GM12878 (cell line): Measurements from ENCODE around the gene EIF4H. TPM values are rescaled to one million over a fixed set of nuclear protein-coding genes. Genes with fewer than 3 reads are reported as not detected.

Experiments
- ATAC-seq: fragments of 200-7000 bp; cut with Tn5 transposase; 3 replicates; pipeline ENCODE4 v1.9.1; 2020; ENCODE audit warnings: mild to moderate bottlenecking, moderate library complexity
- BruUV-seq: library from RNA; stranded (reverse); fragments of 400-500 nt; replicated peaks from 2 replicates; lab custom pipeline; 2021; lab: Mats Ljungman, UMichigan
- CTCF ChIA-PET: fragments of 300-600 bp; sonication (Branson Sonifier 250); formaldehyde crosslinking; extraction: SDS; loops from one replicate; lab custom pipeline; 2021; ENCODE audit warnings: inconsistent platforms; lab: Yijun Ruan, JAX
- POLR2A ChIA-PET: fragments of 350-600 bp; formaldehyde crosslinking; extraction: SDS; loops from one replicate; lab custom pipeline; 2021; ENCODE audit warnings: inconsistent platforms; lab: Charles Lee
- RAD21 ChIA-PET: fragments of 300-600 bp; sonication (Branson Sonifier 250); formaldehyde crosslinking; loops from one replicate; lab custom pipeline; 2023; ENCODE audit warnings: antibody characterized with exemption; ENCODE audit not compliant: unreplicated experiment; lab: Charles Lee
- SMC1A ChIA-PET: fragments of 300-600 bp; sonication (Branson Sonifier 250); formaldehyde crosslinking; loops from one replicate; lab custom pipeline; 2023; ENCODE audit not compliant: unreplicated experiment, uncharacterized antibody; lab: Charles Lee
- DNase-seq: peaks from one replicate; pipeline ENCODE4 v3.0.0-alpha.2; 2011; ENCODE audit warnings: low read depth, low spot score
- FAIRE-seq: peaks from 3 replicates; lab custom pipeline; 2011; peaks lifted over from hg19 to GRCh38; lab: Jason Lieb, UNC
- H2AFZ ChIP-seq: 2 replicates; pipeline ENCODE4 v1.6.0; 2011; ENCODE audit warnings: low read depth, low read length, control low read depth; ENCODE audit not compliant: control insufficient read depth
- H3K27ac ChIP-seq: 2 replicates; pipeline ENCODE4 v1.5.1; 2011; ENCODE audit warnings: control low read depth; ENCODE audit not compliant: control insufficient read depth, insufficient read depth
- H3K27me3 ChIP-seq, 2 experiments: replicated peaks in 1 of 2; 2 replicates each; pipeline versions ENCODE4 v1.6.0 to v1.6.1; 2011; ENCODE audit warnings: low read length in 1 of 2; ENCODE audit not compliant: control insufficient read depth in 2 of 2, insufficient read depth in 2 of 2
- H3K36me3 ChIP-seq, 2 experiments: 2 replicates each; pipeline ENCODE4 v1.5.1; 2011; ENCODE audit warnings: low read length in 1 of 2; ENCODE audit not compliant: control insufficient read depth in 2 of 2, insufficient read depth in 2 of 2
- H3K4me1 ChIP-seq: 2 replicates; pipeline ENCODE4 v1.6.1; 2011; ENCODE audit warnings: mild to moderate bottlenecking, low read length, moderate library complexity, mixed read lengths; ENCODE audit not compliant: control insufficient read depth, insufficient read depth
- H3K4me2 ChIP-seq: 2 replicates; pipeline ENCODE4 v1.6.0; 2011; ENCODE audit warnings: control low read depth; ENCODE audit not compliant: control insufficient read depth, insufficient read depth
- H3K4me3 ChIP-seq: fragments of 200-600 bp; sonication (generic); 2 replicates; pipeline ENCODE4 v1.5.1; 2016
- H3K79me2 ChIP-seq: 2 replicates; pipeline ENCODE4 v1.6.0; 2011; ENCODE audit warnings: low read length; ENCODE audit not compliant: control insufficient read depth, insufficient read depth
- H3K9ac ChIP-seq: 2 replicates; pipeline ENCODE4 v1.8.0; 2011; ENCODE audit warnings: low read length, control low read depth, mixed read lengths; ENCODE audit not compliant: control insufficient read depth, insufficient read depth
- H3K9me3 ChIP-seq: replicated peaks from 3 replicates; pipeline ENCODE4 v1.5.1; 2011; ENCODE audit warnings: mild to moderate bottlenecking, low read length; ENCODE audit not compliant: control insufficient read depth, insufficient read depth
- H4K20me1 ChIP-seq: 2 replicates; pipeline ENCODE4 v1.6.0; 2011; ENCODE audit not compliant: control insufficient read depth, insufficient read depth
- ATF7 ChIP-seq: fragments of 450-650 bp; IDR thresholded peaks from 2 replicates; pipeline ENCODE4 v1.6.1; 2016; ENCODE audit warnings: low read depth, mild to moderate bottlenecking
- CBX3 ChIP-seq: fragments of 200-600 bp; sonication (generic); IDR thresholded peaks from 2 replicates; pipeline ENCODE4 v1.6.1; 2016; ENCODE audit warnings: low read depth, borderline replicate concordance
- CEBPB ChIP-seq, 2 experiments: fragments of 150-350 bp in 1 of 2; IDR thresholded peaks; 2 replicates each; pipeline ENCODE4 v1.6.1; 2012 to 2014; ENCODE audit warnings: low read depth in 2 of 2, low read length in 2 of 2, borderline replicate concordance in 1 of 2, inconsistent platforms in 1 of 2
- CHD2 ChIP-seq: IDR thresholded peaks from 2 replicates; pipeline ENCODE4 v1.6.1; 2011; ENCODE audit warnings: low read depth, low read length, improper control_type of control experiment, borderline replicate concordance
- MTA3 ChIP-seq: IDR thresholded peaks from 2 replicates; pipeline ENCODE4 v1.6.1; 2012; ENCODE audit warnings: low read length, inconsistent platforms, borderline replicate concordance
- NFIC ChIP-seq: IDR thresholded peaks from 2 replicates; pipeline ENCODE4 v1.6.1; 2012; ENCODE audit warnings: low read depth, mild to moderate bottlenecking, inconsistent platforms, low read length, moderate library complexity
- NR2C1 ChIP-seq: fragments of 450-650 bp; IDR thresholded peaks from 2 replicates; pipeline ENCODE4 v1.6.1; 2017; ENCODE audit warnings: antibody characterized with exemption, mild to moderate bottlenecking, moderate library complexity
- PAX5 ChIP-seq: IDR thresholded peaks from 2 replicates; pipeline ENCODE4 v1.6.1; 2011; ENCODE audit warnings: low read depth, low read length, borderline replicate concordance
- PML ChIP-seq: IDR thresholded peaks from 2 replicates; pipeline ENCODE4 v1.6.1; 2012; ENCODE audit warnings: low read length, inconsistent platforms
- POLR2A ChIP-seq: IDR thresholded peaks from 2 replicates; pipeline ENCODE4 v1.6.1; 2011; ENCODE audit warnings: low read depth, mild to moderate bottlenecking, low read length
- POLR2AphosphoS2 ChIP-seq: IDR thresholded peaks from 2 replicates; pipeline ENCODE4 v1.6.1; 2011; ENCODE audit warnings: low read depth, mild to moderate bottlenecking, low read length, improper control_type of control experiment, moderate library complexity
- RFX5 ChIP-seq: IDR thresholded peaks from 2 replicates; pipeline ENCODE4 v1.6.1; 2011; ENCODE audit warnings: low read depth, low read length, improper control_type of control experiment
- SIX5 ChIP-seq: IDR thresholded peaks from 2 replicates; pipeline ENCODE4 v1.6.1; 2011; ENCODE audit warnings: mild to moderate bottlenecking, low read depth, low read length, moderate library complexity; ENCODE audit not compliant: severe bottlenecking
- SMAD1 ChIP-seq: fragments of 450-650 bp; IDR thresholded peaks from 2 replicates; pipeline ENCODE4 v1.6.1; 2018; ENCODE audit warnings: mild to moderate bottlenecking, low read depth; ENCODE audit not compliant: partially characterized antibody
- SMARCA5 ChIP-seq: fragments of 450-650 bp; IDR thresholded peaks from 2 replicates; pipeline ENCODE4 v1.6.1; 2017; ENCODE audit warnings: mild to moderate bottlenecking
- ZZZ3 ChIP-seq: IDR thresholded peaks from 2 replicates; pipeline ENCODE4 v1.6.1; 2011; ENCODE audit warnings: low read depth; ENCODE audit not compliant: control insufficient read depth, insufficient read length
- WGBS: methylation state at CpG from one replicate; pipeline ENCODE4 v1.1.6; 2016; ENCODE audit warnings: low lambda C conversion rate; ENCODE audit not compliant: insufficient replicate concordance, insufficient coverage; ENCODE audit errors: missing lambda C conversion rate; 5-methylcytosine and 5-hydroxymethylcytosine counted together
- in situ Hi-C: fragments of 300-500 bp; cut with MboI; formaldehyde crosslinking; loops from 9 replicates; pipeline ENCODE4 v1.14.3; 2018; ENCODE audit warnings: mixed read lengths
- intact Hi-C: fragments of 100-400 bp; cut with micrococcal nuclease; formaldehyde crosslinking; loops from one replicate; pipeline ENCODE4 v1.14.2; 2022; ENCODE audit not compliant: unreplicated experiment
- polyA plus RNA-seq, 11 experiments: library from polyadenylated mRNA; depleted of rRNA in 4 of 11; unstranded in 6 of 11; stranded (reverse) in 5 of 11; fragments of >200 nt; fragmentation: Nextera tagmentation in 4 of 11; fragmentation: Illumina TruSeq in 1 of 11; extraction: Ambion mirVana in 4 of 11; extraction: Trizol in 1 of 11; gene quantifications; 1 replicate in 1 of 11; 2 replicates in 10 of 11; pipeline versions ENCODE4 v1.2.1 to v1.2.3, GENCODE V29; 2011 to 2016; ENCODE audit warnings: inconsistent platforms in 2 of 11, missing spikeins in 2 of 11, low read depth in 1 of 11
- total RNA-seq, 4 experiments: library from RNA; depleted of rRNA in 3 of 4; stranded (reverse); fragments of >200 nt in 3 of 4; fragmentation: Illumina TruSeq in 1 of 4; extraction: Trizol in 1 of 4; gene quantifications; 2 replicates each; pipeline versions ENCODE4 v1.2.1 to v1.2.3, GENCODE V29; 2013 to 2021

Gene EIF4H
- total and polyA plus RNA-seq, 10 of the 15 experiments (the other 5 are each of a cell fraction or from before 2014, with no cell fraction given): 9.9 to 443 (median 258) TPM

DNA sequence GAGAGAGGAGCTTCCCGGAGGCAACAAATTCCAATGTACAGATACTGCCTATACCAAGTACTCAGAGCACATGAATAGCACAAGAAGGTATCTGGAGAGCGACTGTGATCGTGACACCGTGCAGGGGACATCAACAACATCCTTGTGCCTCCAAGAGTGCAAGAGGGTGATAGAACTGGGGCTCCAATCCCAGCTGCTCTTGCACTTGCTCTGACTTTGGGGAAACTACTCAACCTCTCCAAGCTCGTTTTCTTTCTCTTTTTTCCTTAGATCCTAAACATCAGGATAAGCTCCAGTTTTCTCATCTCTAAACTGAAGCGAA lies 67.9 kb downstream of the EIF4H start:
- H3K4me1 ChIP-seq: peaks cover 7% of the 10 kb centered on the region
- ChIA-PET SMC1A (interaction anchor here (1.0 to 2.4 kb wide), 6 partner anchors 10 to 49 kb away, joined by 3 to 9 read pairs (median 4); no protein-coding TSS in a partner anchor), RAD21 (interaction anchor here (0.6 to 1.9 kb wide), 10 partner anchors 11 to 160 kb away, joined by 3 to 10 read pairs (median 4); partner anchors contain the start of gene LAT2), POLR2A (interaction anchor here (0.8 to 1.8 kb wide), 8 partner anchors 11 to 168 kb away, joined by 3 to 7 read pairs (median 4); partner anchors contain the start of genes CLIP2 and RFC2), CTCF (interaction anchor here (1.1 to 2.6 kb wide), 6 partner anchors 22 to 159 kb away, joined by 3 to 15 read pairs (median 5); no protein-coding TSS in a partner anchor)
- intact Hi-C loops: no loop called here
- no peaks in the 10 kb centered on the region; the same call in none of the 2 replicates for H3K79me2 ChIP-seq
- no peak overlapping the region; the same call in 1 of the 2 replicates for H3K4me3 ChIP-seq
- TF ChIP-seq NFIC: no peak
- TF ChIP-seq CHD2: 0 out of 2 replicates have a peak, but pooled peaks have one; percentile 0
- 0 out of 2 replicates have a peak, but pooled peaks have one; percentile 3 for TF ChIP-seq PAX5
- no peak for TF ChIP-seq SIX5
- no peak for TF ChIP-seq POLR2A
- H3K27ac ChIP-seq: peak overlapping the region; percentile 3
- in situ Hi-C loops: no loop called here
- H3K27me3 ChIP-seq: no peaks in the 10 kb centered on the region
- H2AFZ ChIP-seq: no peak overlapping the region
- ATAC-seq (peak; percentile 56), DNase-seq (no peak), FAIRE-seq (no peak)
- WGBS: 46% methylated on average over 6 of the region's 6 CpGs
- H3K36me3 ChIP-seq: peaks cover 38 to 40% of the 10 kb centered on the region in 2 experiments
- H3K9me3 ChIP-seq: no peaks in the 10 kb centered on the region
- peak overlapping the region; percentile 86 for H3K4me2 ChIP-seq
- no TSS peak for BruUV-seq
- no peak overlapping the region for H3K9ac ChIP-seq
- H4K20me1 ChIP-seq: no peaks in the 10 kb centered on the region

DNA sequence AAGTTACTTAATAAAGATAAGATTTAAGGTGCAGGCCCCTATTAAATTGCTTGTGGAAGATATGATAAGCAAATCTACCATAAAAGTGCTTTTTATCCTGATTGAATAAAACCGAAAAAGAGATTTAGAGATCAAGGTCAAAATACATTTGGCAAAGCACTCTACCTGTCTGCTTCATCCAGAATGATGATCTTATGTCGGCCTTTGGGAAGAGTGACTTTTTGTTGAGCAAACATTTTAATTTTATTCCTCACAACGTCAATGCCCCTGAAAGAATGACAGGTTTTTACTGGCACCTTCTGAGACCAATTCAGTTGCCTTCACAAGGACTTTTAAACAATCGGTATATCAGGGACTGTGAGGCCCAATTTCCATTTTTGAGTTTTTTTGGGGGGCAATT lies 72.3 kb downstream of the EIF4H start:
- ChIA-PET POLR2A (interaction anchor here (0.6 kb wide), 1 partner anchor 28 kb away, joined by 3 read pairs; no protein-coding TSS in a partner anchor), RAD21 (no interaction called here), SMC1A (no interaction called here), CTCF (interaction anchor here (0.8 kb wide), 1 partner anchor 14 kb away, joined by 4 read pairs; no protein-coding TSS in a partner anchor)
- Histone ChIP-seq H4K20me1 (no peaks in the 10 kb centered on the region), H3K36me3 (peaks cover 21 to 41% of the 10 kb centered on the region in 2 experiments), H2AFZ (no peak overlapping the region), H3K9ac (no peak overlapping the region), H3K27ac (no peak overlapping the region), H3K79me2 (peaks cover 8% of the 10 kb centered on the region), H3K4me3 (no peak overlapping the region), H3K9me3 (no peaks in the 10 kb centered on the region), H3K27me3 (no peaks in the 10 kb centered on the region), H3K4me2 (no peak overlapping the region), H3K4me1 (peaks cover 9% of the 10 kb centered on the region)
- in situ Hi-C loops (no loop called here), intact Hi-C loops (no loop called here)
- no peak for FAIRE-seq
- TSS peak; percentile 41 for BruUV-seq
- ATAC-seq: no peak
- no peak for DNase-seq
- no peak for TF ChIP-seq ZZZ3
- TF ChIP-seq SMARCA5: no peak
- no peak for TF ChIP-seq CBX3
- TF ChIP-seq POLR2AphosphoS2: no peak
- TF ChIP-seq CEBPB (IDR thresholded peaks at IDR 0.05; ENCODE audit: borderline replicate concordance in 1 of 2, low read depth in 2 of 2, low read length in 2 of 2): no peak
- TF ChIP-seq RFX5: no peak
- no peak for TF ChIP-seq ATF7
- no peak for TF ChIP-seq MTA3
- TF ChIP-seq NR2C1: no peak
- no peak for TF ChIP-seq PML
- no peak for TF ChIP-seq SMAD1
- 98% methylated on average over 4 of the region's 4 CpGs for WGBS
